ENCODE measurements around the gene XDH. TPM values are rescaled to one million over a fixed set of nuclear protein-coding genes. Genes with fewer than 3 reads are reported as not detected.

The XDH gene
- polyA plus RNA-seq, 1 of the 3 experiments (the other 2 are of a cell fraction) = 0.33 TPM

DNA sequence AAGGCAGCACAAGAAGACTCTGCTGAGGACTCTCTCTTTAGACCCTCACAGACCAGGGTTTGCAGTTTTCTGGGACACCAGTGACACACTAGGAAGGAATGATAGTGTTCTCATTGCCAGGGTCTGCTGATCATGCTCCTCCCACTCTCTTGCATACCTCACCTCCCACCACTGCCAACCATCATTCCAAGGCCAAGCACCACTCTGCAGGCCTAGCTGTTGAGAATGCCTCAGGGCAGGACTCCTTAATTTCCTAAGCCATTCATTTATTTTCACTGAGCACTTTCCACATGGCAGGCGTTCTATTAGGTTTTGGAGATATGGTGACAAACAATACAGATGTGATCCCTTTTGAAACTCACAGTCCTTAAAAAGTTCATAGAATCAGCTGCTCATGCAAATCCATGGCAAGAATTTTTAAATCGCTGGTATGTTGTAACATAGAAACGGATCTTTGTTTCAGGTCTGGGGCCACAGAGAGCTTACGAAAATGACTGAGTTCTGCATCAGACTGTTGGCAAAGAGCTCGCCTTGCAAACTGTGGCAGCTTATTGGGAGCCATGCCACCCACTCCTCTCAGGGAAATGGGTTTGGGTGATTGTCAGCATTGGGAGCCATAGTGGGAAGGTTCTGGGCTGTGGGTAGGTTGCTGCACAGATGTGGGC, 78.5 kb downstream of the XDH start (continued):
- TF ChIP-seq, protein P1, sequence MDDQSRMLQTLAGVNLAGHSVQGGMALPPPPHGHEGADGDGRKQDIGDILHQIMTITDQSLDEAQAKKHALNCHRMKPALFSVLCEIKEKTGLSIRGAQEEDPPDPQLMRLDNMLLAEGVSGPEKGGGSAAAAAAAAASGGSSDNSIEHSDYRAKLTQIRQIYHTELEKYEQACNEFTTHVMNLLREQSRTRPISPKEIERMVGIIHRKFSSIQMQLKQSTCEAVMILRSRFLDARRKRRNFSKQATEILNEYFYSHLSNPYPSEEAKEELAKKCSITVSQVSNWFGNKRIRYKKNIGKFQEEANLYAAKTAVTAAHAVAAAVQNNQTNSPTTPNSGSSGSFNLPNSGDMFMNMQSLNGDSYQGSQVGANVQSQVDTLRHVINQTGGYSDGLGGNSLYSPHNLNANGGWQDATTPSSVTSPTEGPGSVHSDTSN (IDR thresholded peaks at IDR 0.05) = peak; percentile 62
- peak; percentile 62; the same call in 1 of the 2 replicates for TF ChIP-seq TEAD4 (IDR thresholded peaks at IDR 0.05; ENCODE audit: borderline replicate concordance, insufficient read depth)
- no peak for TF ChIP-seq TAF1 (IDR thresholded peaks at IDR 0.05; ENCODE audit: borderline replicate concordance, low read depth, low read length)
- TF ChIP-seq EP300 (IDR thresholded peaks at IDR 0.05; ENCODE audit: borderline replicate concordance in 1 of 2, low read depth in 1 of 2, low read length in 1 of 2) = 0 out of 4 replicates have a peak, but pooled peaks have one; percentile 23 to 38
- TF ChIP-seq, protein P2, sequence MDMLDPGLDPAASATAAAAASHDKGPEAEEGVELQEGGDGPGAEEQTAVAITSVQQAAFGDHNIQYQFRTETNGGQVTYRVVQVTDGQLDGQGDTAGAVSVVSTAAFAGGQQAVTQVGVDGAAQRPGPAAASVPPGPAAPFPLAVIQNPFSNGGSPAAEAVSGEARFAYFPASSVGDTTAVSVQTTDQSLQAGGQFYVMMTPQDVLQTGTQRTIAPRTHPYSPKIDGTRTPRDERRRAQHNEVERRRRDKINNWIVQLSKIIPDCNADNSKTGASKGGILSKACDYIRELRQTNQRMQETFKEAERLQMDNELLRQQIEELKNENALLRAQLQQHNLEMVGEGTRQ (IDR thresholded peaks at IDR 0.05; ENCODE audit: borderline replicate concordance, low read depth, low read length) = no peak
- peak; percentile 64 for TF ChIP-seq JUND (IDR thresholded peaks at IDR 0.05)
- TF ChIP-seq NRF1 (IDR thresholded peaks at IDR 0.05; ENCODE audit: low read depth, low read length) = no peak
- no peak for TF ChIP-seq CHD2 (IDR thresholded peaks at IDR 0.05; ENCODE audit: low read length, partially characterized antibody)
- no peak; the same call in 1 of the 2 replicates for TF ChIP-seq FOXM1 (IDR thresholded peaks at IDR 0.05; ENCODE audit: low read depth)
- no peak for TF ChIP-seq RAD21 (IDR thresholded peaks at IDR 0.05; ENCODE audit: low read length)
- TF ChIP-seq, protein P3, sequence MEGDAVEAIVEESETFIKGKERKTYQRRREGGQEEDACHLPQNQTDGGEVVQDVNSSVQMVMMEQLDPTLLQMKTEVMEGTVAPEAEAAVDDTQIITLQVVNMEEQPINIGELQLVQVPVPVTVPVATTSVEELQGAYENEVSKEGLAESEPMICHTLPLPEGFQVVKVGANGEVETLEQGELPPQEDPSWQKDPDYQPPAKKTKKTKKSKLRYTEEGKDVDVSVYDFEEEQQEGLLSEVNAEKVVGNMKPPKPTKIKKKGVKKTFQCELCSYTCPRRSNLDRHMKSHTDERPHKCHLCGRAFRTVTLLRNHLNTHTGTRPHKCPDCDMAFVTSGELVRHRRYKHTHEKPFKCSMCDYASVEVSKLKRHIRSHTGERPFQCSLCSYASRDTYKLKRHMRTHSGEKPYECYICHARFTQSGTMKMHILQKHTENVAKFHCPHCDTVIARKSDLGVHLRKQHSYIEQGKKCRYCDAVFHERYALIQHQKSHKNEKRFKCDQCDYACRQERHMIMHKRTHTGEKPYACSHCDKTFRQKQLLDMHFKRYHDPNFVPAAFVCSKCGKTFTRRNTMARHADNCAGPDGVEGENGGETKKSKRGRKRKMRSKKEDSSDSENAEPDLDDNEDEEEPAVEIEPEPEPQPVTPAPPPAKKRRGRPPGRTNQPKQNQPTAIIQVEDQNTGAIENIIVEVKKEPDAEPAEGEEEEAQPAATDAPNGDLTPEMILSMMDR (IDR thresholded peaks at IDR 0.05) = no peak
- TF ChIP-seq, protein P4, sequence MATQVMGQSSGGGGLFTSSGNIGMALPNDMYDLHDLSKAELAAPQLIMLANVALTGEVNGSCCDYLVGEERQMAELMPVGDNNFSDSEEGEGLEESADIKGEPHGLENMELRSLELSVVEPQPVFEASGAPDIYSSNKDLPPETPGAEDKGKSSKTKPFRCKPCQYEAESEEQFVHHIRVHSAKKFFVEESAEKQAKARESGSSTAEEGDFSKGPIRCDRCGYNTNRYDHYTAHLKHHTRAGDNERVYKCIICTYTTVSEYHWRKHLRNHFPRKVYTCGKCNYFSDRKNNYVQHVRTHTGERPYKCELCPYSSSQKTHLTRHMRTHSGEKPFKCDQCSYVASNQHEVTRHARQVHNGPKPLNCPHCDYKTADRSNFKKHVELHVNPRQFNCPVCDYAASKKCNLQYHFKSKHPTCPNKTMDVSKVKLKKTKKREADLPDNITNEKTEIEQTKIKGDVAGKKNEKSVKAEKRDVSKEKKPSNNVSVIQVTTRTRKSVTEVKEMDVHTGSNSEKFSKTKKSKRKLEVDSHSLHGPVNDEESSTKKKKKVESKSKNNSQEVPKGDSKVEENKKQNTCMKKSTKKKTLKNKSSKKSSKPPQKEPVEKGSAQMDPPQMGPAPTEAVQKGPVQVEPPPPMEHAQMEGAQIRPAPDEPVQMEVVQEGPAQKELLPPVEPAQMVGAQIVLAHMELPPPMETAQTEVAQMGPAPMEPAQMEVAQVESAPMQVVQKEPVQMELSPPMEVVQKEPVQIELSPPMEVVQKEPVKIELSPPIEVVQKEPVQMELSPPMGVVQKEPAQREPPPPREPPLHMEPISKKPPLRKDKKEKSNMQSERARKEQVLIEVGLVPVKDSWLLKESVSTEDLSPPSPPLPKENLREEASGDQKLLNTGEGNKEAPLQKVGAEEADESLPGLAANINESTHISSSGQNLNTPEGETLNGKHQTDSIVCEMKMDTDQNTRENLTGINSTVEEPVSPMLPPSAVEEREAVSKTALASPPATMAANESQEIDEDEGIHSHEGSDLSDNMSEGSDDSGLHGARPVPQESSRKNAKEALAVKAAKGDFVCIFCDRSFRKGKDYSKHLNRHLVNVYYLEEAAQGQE (IDR thresholded peaks at IDR 0.05; ENCODE audit: low read depth, low read length) = no peak

All from SK-N-SH (cell line).